HG03025 (cell line): Measurements from ENCODE around the gene BTBD10.

Experiments
- ATAC-seq: cut with Tn5 transposase; IDR thresholded peaks from one replicate; pipeline ENCODE4 v1.9.1; 2021; ENCODE audit warnings: mild to moderate bottlenecking, moderate library complexity; ENCODE audit not compliant: unreplicated experiment, low FRiP score

The BTBD10 gene

DNA sequence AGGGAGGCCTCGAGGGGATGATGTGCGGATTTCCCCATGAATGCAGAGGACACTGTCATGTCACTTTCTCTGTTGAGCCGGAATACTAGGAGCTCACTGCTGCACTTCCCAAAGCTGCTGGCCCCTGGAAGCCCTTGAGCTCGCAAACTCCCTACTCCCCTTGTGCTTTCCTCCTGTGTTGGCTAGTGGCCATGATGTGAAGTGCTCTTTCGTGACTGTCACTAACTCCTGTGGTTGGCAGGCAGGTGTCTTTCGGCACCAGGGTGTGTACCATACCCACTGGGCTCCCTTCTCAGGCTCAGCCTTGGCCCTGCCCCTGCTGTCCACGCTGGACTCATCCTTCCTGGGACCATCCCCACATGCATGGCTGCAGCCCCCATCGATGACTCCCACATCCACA, 86.2 kb downstream of the BTBD10 start:
- no peak for ATAC-seq

DNA sequence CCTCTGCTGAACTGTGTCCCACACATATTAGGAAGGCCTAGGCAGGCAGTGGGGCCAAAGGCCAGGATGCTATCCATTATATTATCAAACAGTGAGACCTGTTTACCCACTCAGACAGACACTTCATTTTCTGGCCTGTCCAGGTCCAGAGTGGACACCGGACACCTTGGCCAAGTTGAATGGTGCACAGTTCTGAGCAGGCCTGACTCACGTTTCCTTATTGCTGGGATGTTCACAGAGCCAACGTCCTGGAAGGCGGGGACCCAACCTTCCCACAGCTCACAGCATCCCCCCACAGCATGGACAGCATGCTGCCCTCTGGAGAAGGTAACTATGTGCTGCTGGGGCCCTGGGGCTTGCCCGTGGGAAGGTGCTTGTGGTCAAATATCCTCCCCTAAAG, 86.6 kb downstream of the BTBD10 start:
- no peak for ATAC-seq

DNA sequence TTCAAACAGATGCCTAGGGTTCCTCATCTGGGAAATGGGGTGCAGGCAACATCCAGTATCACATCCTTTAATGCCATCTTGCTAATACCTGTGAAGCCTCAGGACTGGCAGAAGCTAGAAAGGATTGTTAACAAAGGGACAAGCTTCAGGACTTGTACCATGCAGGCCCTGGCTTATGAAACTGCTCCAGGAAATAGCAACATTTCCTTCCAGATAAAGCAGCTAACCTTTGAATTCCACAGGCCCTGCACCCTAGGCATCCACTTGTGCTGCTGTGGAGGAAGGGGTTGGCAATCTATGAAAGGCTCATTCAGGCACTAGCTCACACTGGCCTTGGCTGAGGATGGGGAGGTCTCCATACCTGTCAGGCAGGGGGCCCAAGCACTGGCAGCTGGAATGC, 87.2 kb downstream of the BTBD10 start:
- no peak for ATAC-seq

DNA sequence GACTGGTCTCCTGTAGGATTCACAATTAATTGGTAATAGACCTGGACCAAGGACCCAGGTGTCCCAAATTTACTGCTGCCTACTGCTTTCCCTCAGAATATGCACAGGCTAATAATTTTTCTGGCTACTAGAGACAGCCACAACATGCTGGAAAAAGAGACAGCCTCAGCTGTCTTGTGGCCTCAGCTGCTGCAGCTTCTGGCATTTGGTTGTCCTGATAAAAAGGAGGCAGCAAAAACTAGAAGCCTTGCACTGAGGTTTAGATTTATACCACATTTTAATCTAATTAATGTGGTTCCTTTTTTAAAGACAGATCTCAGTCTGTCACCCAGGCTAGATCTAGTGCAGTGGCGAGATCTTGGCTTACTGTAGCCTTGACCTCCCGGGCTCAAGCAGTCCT, 89.8 kb downstream of the BTBD10 start:
- ATAC-seq = no peak

DNA sequence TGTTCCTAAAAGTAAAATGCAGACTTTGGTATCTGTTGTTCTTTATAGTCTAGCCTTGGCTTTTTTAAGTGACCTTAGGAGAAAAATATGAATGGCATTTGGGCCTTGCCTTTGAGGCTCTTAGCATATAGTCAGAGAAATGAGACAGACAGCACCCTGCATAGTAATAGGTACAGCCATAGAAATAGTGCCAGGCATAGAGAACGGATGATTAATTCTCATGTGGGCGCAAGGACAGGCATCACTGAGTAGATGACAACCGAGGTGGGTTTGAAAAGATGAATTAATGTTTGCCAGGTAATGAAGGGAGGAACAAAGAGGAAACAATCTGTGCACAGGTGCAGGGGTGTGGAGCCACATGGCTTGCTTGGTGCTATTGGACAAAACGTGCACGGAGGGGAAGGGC, 95.0 kb downstream of the BTBD10 start:
- no peak for ATAC-seq

DNA sequence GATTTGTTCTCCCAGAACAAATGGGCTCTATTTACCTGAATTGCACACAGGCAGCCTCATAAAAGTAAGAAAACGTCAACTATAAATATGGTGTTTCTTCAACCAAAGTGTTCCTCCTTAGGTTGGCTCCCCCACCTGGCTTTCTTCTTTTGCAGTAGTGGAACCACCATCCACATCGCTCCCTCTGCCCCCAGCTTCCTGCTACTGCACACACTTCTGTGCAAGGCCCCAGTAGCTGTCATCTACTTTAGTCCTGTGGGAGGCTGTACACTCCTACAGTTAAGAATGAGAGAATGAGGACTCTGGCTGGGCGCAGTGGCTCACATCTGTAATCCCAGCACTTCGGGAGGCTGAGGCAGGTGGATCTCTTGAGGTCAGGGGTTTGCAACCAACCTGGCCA, 95.9 kb downstream of the BTBD10 start:
- peak; percentile 55 for ATAC-seq

DNA sequence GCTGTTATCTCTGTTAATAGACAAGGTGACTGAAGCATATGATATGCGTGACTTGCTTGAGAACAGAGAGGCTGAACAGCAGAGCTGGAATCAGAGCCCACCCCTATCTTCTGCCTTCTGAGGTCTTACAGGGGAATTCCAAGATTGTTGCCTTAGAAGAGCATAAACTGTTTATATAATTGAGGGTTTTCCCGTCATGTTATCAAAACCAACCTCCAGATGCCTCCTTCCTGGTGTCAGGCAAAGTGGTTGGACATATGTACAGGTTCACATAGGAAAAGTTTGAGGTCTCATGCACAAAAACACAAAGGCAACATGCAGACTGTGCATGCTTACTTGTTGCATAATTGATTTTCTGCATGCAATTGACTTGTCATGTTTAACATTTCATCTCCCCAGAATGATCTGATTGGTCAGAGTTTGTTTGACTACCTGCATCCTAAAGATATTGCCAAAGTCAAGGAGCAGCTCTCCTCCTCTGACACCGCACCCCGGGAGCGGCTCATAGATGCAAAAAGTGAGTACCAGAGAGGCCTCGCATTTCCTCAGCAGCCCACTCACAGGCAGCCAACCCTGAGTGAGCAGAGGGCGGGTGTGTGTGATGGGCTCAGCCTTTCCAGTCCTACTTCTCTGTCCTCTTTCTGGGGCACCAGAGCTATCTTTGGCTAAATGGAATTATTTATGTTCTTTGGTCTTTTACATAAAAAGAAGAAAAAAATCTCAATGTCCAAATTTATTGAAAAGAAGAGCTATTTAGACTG, 96.6 kb downstream of the BTBD10 start:
- no peak for ATAC-seq

DNA sequence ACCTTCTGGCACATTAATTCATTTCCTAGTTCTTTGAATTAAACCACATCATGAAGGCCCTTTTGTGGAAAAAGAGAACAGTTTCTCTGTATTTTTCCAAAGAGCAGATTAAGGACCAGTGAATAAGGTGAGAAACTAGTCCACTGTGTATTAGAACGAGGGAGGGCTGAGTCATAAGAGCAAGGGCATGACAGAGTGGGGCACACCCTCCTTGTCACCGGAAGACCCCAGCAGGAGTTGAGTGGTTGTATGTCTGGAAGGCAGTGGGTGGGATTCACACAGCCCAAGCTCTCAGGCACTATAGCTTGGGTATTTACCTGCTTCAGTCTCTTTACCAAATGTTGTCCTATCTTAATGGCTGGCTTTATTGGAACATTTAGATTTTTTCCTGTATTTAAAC, 98.6 kb downstream of the BTBD10 start:
- no peak for ATAC-seq

DNA sequence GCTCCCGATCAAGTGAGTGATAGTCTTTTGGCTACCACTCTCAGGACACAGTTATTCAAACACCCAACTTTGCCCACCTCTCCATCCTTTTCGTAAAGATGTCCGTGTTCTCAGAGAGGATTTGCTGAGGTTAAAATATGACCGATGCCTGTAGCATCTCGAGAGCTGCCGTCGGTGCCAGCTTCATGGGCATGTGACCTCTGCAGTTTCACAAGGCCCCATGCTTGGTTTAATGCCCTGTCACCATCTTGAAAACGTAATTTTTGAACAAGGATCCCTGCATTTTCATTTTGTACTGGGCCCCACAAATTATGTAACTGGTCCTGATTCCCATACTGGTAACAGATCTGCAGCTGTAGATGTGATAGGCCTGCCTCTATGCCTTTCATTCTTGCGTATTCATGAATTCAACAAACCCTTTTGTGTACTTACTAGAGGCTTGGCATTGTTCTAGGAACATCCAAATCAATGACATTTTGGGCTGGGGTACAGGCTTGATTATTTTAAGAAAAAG, 100.4 kb downstream of the BTBD10 start:
- ATAC-seq = no peak

DNA sequence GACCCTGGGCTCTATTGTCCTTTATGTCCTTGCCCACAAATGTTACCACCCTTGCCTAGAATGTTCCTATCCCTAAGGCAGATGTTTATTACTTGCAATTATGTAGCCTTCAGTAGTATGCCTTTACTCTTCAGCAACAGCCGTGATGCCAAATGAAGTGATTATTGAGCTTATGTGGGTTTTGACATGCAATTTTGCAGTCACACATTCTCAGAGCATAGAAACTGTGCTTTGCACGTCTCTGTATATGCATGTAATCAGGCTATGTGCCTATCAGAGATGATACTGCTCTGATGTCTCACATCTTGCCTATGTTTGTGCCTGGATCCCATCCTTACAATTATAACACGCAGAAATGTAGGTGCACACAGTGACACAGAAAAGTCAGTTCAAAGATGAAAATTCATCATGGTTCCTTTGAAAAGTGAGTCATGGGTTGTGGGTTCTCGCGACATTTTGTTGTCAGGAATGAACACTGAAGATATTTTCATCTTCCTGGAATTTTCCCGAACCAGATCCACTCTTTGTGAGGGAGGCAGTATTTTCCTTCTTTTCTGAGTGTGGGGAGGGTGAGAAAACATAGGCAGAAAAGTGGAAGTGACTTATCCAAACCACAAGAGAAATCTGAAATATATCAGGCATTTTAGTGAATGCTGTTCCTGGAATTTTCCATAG, 104.3 kb downstream of the BTBD10 start:
- no peak for ATAC-seq

DNA sequence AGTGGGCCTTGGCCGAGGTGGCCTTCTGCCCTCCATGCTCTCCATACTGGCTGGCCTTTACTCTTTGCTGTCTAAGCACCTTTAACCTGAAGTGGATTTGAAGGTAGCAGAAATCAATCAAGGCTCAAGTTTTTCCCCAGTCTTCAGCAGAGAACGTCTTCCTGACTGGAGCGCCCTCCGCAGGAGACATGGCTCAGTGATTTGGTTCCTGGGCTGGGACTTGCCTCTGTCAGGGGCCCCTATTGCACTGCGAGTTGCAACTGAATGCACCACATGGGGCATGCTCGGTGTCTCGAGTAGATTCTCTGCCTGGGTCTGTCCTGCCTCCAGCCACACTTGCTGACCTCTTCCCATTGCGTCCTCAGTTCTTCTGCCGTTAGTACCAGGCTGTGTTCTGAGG, 105.8 kb downstream of the BTBD10 start:
- no peak for ATAC-seq

DNA sequence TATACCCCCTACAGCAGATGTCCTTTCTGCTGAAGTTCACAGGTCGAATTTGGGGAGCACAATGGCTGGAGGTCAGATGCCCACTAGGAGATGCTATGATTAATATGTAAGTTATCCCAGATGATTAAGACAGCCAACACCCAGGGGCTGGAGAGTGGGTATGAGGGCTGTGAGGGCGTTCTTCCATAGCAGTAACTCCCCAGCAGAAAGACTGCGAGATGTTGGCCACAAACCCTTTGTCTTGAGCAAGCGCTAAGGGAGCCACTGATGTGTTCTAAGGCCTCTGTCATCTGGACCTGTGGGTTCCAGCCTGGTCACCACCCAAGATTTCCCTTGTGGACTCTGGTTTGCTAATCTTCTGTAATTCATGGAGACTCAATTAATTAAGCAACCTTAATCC, 107.8 kb downstream of the BTBD10 start:
- ATAC-seq = no peak

DNA sequence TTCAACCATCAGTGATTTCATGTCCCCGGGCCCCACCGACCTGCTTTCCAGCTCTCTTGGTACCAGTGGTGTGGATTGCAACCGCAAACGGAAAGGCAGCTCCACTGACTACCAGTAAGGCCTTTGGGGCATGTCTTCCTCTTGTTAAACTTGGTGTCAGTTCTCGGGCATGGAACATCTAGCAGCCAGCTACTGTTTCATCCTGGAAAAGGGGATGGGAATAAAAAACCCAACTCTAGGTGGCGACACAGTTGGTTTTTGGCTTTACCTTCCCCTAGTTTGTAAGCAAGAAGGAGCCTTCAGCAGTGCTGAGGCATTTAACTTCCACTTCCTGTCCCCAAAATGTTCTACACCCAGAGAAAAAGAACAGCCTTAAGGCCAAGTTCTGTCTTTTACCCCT, 108.7 kb downstream of the BTBD10 start:
- no peak for ATAC-seq

DNA sequence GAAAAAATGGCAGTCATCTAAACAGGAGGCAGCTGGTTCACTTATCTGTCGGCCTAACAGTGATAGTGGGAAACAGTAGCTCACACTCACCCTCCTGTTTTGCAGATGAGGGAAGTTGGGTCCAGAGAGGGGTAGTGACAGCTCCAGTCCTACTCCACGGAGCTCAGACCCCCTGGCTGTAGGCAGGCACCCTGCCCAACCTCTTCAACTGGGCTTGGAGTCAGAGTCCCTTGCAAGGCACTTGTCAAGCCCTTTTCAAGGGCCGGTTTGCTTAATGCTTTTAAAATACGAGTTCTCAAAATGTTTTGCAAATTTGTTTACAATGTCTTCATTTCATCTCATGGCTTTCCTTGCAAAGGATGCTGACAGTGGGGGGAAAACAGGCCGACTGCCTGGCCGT, 110.3 kb downstream of the BTBD10 start:
- no peak for ATAC-seq

DNA sequence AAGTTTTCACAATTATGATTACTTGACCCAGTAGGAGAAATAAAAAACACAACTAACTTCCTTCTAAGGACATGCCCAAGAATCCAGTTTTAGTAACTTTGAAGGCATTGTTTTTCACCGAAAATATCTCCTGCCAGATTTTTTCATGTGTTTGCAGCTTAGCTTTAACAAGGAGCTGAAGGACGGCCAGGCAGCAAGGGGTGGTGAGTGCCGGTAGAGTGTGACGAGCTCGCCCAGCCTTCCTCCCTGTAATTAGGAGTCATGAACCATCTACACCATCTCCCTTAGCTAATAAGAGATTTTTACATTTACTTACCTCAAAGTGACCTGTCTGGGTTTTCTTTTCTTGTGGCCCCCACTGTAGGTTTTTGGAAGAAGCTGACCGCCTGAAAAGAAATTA, 113.4 kb downstream of the BTBD10 start:
- no peak for ATAC-seq

DNA sequence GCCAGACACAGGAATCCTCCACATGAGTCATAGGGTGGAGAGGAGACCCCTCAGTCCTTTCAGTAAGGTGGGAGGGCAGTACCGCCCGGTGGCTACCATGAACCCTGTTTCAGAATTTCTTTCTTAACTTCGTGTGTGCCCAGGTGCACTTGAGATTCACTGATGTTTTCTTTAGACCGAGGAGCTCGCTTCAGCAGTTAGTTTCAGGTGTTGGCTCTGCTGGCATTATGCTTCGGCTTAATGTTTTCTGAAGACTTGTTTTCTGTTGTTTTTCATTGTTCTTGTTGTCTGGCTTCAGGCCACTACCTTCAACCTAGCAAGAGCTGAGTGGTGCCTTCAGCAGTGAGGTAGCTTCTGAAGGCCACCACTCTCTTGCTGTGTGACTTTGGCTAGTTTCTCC, 114.0 kb downstream of the BTBD10 start:
- no peak for ATAC-seq

DNA sequence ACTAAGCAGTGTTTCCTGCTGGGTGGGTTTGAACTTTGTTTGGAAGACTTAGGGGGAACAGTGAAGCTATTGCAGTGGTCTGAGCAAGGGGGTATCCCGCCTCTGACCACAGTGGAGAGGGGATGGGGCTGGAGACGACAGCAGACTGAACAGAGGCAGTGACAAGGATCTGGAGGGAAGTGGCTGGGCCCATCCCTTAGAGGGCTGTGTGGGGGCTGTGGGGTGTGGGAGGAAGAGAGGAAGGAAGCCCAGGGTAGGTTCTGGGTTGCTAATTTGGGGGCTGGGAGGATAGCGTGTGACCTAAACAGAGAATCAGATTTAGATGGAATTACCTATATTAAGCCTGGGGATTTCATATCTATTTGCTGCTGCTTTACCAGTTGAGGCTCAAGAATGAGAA, 114.7 kb downstream of the BTBD10 start:
- no peak for ATAC-seq

DNA sequence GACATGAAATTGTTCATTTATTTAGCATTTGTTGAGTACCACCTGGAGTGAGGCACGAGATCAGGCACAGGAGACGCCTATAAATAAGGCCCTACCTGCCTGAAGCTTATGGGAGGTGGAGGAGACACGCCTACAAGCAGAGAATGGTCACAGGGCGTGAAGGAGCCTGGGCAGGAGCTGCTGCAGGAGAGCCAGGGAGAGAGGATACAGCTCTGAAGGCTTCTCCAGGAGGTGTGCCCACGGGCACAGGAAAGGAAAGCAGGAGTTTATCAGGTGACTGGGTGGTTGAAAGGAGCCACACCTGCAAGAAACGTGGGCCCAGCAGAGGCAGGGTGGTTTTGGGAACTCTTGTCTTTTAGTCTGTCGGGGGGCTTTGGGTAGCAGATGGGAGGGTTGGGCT, 115.1 kb downstream of the BTBD10 start:
- no peak for ATAC-seq

DNA sequence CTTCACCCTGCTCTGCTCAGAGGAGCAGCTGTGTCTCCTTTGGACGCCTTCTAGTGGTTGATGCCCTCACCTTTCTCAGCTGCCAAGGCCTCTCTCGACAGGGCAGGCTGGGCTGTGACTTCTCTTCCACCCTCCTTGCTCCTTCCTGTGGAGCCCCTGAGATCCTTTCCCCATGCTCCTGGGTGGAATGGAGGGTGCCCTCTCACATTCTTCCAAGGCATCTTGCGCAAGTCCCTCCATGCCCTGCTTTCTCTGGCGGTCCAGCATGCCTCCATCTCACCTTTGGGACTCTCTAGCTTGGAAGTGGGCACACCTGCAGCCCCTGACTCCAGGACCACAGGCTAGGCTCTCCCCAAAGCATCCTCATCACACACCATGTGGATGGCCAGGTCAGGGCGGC, 116.6 kb downstream of the BTBD10 start:
- no peak for ATAC-seq

DNA sequence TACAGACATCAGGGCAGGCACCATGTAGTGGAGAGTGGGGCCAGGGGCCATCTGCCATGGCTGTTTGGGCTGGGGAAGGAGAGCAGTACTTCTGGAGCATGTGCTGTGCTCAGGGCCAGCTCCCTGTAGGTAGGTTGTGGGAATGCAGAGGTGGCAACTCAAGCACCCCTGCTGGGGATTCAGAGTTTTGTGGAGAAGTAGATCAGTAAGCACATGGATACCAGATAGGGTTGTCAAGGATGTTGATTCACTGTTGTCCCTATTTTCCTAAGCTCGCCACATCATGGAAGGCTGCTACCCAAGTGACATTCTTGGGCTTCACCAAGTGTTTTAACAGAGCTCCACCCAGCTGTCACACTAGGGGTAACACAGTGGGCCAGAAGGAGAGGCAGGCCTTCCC, 118.2 kb downstream of the BTBD10 start:
- no peak for ATAC-seq

DNA sequence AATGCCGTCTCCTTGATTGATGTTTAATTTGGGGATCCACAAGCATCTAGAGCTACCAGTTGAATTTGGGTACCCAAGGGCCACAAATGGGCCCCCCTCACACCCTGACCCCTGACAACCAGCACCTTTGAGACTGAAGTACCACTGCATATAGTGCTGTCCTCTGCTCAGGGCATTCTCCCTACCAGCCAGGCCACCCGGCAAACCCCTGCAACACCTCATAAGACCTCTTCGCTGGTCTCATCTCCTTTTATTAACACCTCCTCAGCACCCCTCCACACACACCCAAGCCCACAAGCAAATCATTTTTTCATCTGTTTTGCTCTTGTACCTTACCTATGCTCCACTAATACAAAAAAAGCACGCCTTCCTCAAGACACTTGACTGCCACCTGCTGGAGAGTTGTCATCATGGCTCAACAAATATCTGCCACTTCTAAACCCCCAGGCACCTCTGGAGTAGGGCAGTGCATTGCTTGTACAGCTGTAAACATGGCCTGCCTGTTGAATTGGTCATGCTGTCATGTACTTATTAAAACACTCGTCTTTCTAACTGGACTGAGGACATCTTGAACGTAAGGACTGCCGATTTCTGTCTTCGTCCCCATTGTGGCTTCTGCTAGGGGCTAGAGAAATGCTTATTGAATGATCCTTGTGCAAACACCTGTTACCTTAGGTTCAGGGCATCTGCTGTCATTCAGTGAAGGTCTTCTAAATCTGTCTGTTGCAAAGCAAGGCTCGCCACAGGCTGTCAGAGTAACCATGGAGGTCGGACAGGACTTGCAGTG, 118.9 kb downstream of the BTBD10 start:
- ATAC-seq = no peak
